ENCODE results near the gene INPP4B.

GRCh38 chr4:142550965-142551364, 295.1 kb downstream of the INPP4B start:
- TF ChIP-seq CTCF (conservative IDR thresholded peaks at IDR 0.05; ENCODE audit: low read length) (no peak), EZH2phosphoT487 (IDR thresholded peaks at IDR 0.05; ENCODE audit: borderline replicate concordance, low read depth, low read length) (no peak)
